PC-9 (cell line): ENCODE measurements around the gene NCOA3. TPM values are rescaled to one million over a fixed set of nuclear protein-coding genes. Genes with fewer than 3 reads are reported as not detected.

Experiments used
- BruUV-seq: library from RNA; stranded (reverse); fragments of 400-500 nt; replicated peaks from 2 replicates; lab custom pipeline; 2021; lab: Mats Ljungman, UMichigan
- CTCF ChIA-PET: fragments of 300-600 bp; sonication (Branson Sonifier 250); formaldehyde crosslinking; loops from one replicate; lab custom pipeline; 2022; ENCODE audit warnings: antibody characterized with exemption; lab: Charles Lee
- POLR2A ChIA-PET: fragments of 300-600 bp; sonication (Branson Sonifier 250); formaldehyde crosslinking; loops from one replicate; lab custom pipeline; 2022; ENCODE audit warnings: antibody characterized with exemption; ENCODE audit not compliant: unreplicated experiment; lab: Charles Lee
- DNase-seq, 2 experiments: peaks; one replicate each; pipeline versions ENCODE4 v3.0.0 to v3.0.0-alpha.2; 2015 to 2022; ENCODE audit warnings: mixed read lengths in 1 of 2
- H2AFZ ChIP-seq: fragments of 200-600 bp; sonication (generic); 2 replicates; pipeline ENCODE4 v1.8.1; 2017; ENCODE audit warnings: antibody characterized with exemption
- H3F3A ChIP-seq: fragments of 200-600 bp; sonication (generic); 2 replicates; pipeline ENCODE4 v1.8.1; 2017; ENCODE audit warnings: antibody characterized with exemption, mild to moderate bottlenecking, low read depth; ENCODE audit not compliant: insufficient read depth
- H3K27ac ChIP-seq: fragments of 200-600 bp; sonication (generic); 2 replicates; pipeline ENCODE4 v1.6.1; 2016; ENCODE audit warnings: mixed run types
- H3K27me3 ChIP-seq: fragments of 200-600 bp; sonication (generic); 2 replicates; pipeline ENCODE4 v1.6.1; 2016; ENCODE audit warnings: low read depth, mixed run types; ENCODE audit not compliant: insufficient read depth
- H3K36me3 ChIP-seq: fragments of 200-600 bp; sonication (generic); 2 replicates; pipeline ENCODE4 v1.6.1; 2016; ENCODE audit warnings: low read depth, mixed run types
- H3K4me1 ChIP-seq: fragments of 200-600 bp; sonication (generic); replicated peaks from 2 replicates; pipeline ENCODE4 v1.6.1; 2016; ENCODE audit warnings: mixed run types; ENCODE audit not compliant: insufficient read depth
- H3K4me2 ChIP-seq: fragments of 200-600 bp; sonication (generic); 2 replicates; pipeline ENCODE4 v1.6.1; 2017; ENCODE audit warnings: mixed run types
- H3K4me3 ChIP-seq: fragments of 200-600 bp; sonication (generic); 2 replicates; pipeline ENCODE4 v1.6.1; 2016; ENCODE audit warnings: mixed run types
- H3K79me2 ChIP-seq: fragments of 200-600 bp; sonication (generic); 2 replicates; pipeline ENCODE4 v1.6.1; 2017; ENCODE audit warnings: low read depth, mixed run types
- H3K9me2 ChIP-seq: fragments of 200-600 bp; sonication (generic); 2 replicates; pipeline ENCODE4 v1.8.1; 2017; ENCODE audit warnings: mild to moderate bottlenecking; ENCODE audit not compliant: insufficient read depth
- H3K9me3 ChIP-seq: fragments of 200-600 bp; sonication (generic); 2 replicates; pipeline ENCODE4 v1.8.1; 2016; ENCODE audit warnings: low read depth; ENCODE audit not compliant: insufficient read depth
- H4K20me1 ChIP-seq: fragments of 200-600 bp; sonication (generic); 2 replicates; pipeline ENCODE4 v1.8.1; 2017; ENCODE audit not compliant: insufficient read depth
- EZH2 ChIP-seq: fragments of 200-600 bp; sonication (generic); IDR thresholded peaks from 2 replicates; pipeline ENCODE4 v1.8.0; 2017; ENCODE audit warnings: antibody characterized with exemption, low read depth
- intact Hi-C: fragments of 100-400 bp; cut with micrococcal nuclease; formaldehyde crosslinking; loops from one replicate; pipeline ENCODE4 v1.10.0; 2022; ENCODE audit not compliant: unreplicated experiment
- total RNA-seq: library from RNA; stranded (reverse); gene quantifications from 2 replicates; pipeline ENCODE4 v1.2.3, GENCODE V29; 2021
- TF ChIP-seq, protein P1 (sequence below): fragments of 200-600 bp; sonication (generic); conservative IDR thresholded peaks from 2 replicates; pipeline ENCODE4 v1.6.1; 2017; ENCODE audit warnings: mixed run types, antibody characterized with exemption, mild to moderate bottlenecking, moderate library complexity

Gene NCOA3
- total RNA-seq, 1 experiment from 2014 or later: 78.0 TPM

DNA sequence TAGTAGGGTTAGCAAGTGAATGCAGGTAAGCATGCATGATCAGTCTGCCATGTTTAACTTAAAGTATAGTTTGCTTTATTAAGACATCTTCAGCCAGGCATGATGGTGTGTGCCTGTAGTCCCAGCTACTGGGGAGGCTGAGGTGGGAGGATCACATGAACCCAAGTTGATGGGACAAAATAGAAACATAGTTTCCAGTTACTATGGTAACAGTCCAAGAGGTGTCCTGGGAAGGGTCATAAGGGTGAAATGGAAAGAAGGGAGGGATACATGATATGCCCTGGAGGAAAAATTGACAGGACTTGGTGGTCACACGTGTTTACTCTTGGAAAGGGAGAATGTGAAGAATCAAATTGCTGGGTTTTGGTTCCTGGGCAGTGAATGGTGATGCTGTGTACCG, 143.9 kb downstream of the NCOA3 start:
- ChIA-PET CTCF (no interaction called here), POLR2A (no interaction called here)
- TF ChIP-seq EZH2: no peak
- TF ChIP-seq, protein P1, sequence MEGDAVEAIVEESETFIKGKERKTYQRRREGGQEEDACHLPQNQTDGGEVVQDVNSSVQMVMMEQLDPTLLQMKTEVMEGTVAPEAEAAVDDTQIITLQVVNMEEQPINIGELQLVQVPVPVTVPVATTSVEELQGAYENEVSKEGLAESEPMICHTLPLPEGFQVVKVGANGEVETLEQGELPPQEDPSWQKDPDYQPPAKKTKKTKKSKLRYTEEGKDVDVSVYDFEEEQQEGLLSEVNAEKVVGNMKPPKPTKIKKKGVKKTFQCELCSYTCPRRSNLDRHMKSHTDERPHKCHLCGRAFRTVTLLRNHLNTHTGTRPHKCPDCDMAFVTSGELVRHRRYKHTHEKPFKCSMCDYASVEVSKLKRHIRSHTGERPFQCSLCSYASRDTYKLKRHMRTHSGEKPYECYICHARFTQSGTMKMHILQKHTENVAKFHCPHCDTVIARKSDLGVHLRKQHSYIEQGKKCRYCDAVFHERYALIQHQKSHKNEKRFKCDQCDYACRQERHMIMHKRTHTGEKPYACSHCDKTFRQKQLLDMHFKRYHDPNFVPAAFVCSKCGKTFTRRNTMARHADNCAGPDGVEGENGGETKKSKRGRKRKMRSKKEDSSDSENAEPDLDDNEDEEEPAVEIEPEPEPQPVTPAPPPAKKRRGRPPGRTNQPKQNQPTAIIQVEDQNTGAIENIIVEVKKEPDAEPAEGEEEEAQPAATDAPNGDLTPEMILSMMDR: no peak
- Histone ChIP-seq H3K4me3 (no peak overlapping the region), H2AFZ (no peak overlapping the region), H3K27me3 (no peaks in the 10 kb centered on the region), H3K27ac (no peak overlapping the region), H3K79me2 (no peaks in the 10 kb centered on the region), H3F3A (peaks cover 76% of the 10 kb centered on the region), H4K20me1 (peaks cover 5% of the 10 kb centered on the region; the same call in 1 of the 2 replicates), H3K36me3 (peaks cover 46% of the 10 kb centered on the region), H3K9me3 (no peaks in the 10 kb centered on the region), H3K9me2 (no peaks in the 10 kb centered on the region), H3K4me1 (no peaks in the 10 kb centered on the region), H3K4me2 (no peak overlapping the region)
- intact Hi-C loops: no loop called here
- no peak for DNase-seq
- no TSS peak for BruUV-seq

DNA sequence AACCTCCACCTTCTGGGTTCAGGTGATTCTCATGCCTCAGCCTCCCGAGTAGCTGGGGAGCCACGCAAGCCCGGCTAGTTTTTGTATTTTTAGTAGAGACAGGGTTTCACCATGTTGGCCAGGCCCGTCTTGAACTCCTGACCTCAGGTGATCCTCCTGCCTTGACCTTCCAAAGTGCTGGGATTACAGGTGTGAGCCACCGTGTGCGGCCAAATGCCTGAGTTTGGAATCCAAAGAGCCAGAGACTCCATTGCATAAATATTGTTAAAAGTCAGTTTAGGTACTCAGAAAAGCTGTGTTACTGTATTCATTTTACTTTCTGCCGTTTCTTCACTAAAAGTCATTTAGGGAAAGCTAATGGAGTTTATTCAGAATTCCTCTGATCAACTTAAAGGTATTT, 146.3 kb downstream of the NCOA3 start:
- Histone ChIP-seq H3K4me1 (no peaks in the 10 kb centered on the region), H3F3A (peaks cover 87% of the 10 kb centered on the region), H3K9me3 (no peaks in the 10 kb centered on the region), H3K27me3 (no peaks in the 10 kb centered on the region), H2AFZ (no peak overlapping the region), H3K36me3 (peaks cover 49% of the 10 kb centered on the region), H3K9me2 (no peaks in the 10 kb centered on the region), H3K27ac (no peak overlapping the region), H3K79me2 (no peaks in the 10 kb centered on the region), H4K20me1 (peaks cover 18% of the 10 kb centered on the region), H3K4me3 (no peak overlapping the region), H3K4me2 (no peak overlapping the region)
- DNase-seq: no peak
- ChIA-PET CTCF (no interaction called here), POLR2A (no interaction called here)
- intact Hi-C loops: no loop called here
- BruUV-seq: no TSS peak
- TF ChIP-seq EZH2: no peak
- TF ChIP-seq, protein P1: no peak

DNA sequence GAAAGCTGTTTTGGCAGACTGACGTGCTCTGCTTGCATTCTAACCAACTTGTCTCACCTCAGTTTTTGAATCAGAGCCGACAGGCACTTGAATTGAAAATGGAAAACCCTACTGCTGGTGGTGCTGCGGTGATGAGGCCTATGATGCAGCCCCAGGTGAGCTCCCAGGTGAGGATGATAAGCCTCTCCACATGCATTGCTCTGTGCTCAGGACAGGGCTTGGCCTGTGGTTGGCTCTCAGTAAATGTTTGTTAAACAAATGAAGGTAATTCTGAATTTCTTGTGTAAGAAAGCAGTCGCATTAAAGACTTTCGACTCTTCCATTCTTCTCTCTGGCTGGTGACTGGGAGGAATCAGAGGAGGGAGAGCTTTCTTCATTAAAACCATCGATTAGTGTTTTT, 147.3 kb downstream of the NCOA3 start:
- Histone ChIP-seq H2AFZ (no peak overlapping the region), H3K4me2 (no peak overlapping the region), H3K27me3 (no peaks in the 10 kb centered on the region), H3K27ac (peak overlapping the region; percentile 24; the same call in 1 of the 2 replicates), H3K4me1 (no peaks in the 10 kb centered on the region), H3F3A (peaks cover 93% of the 10 kb centered on the region), H3K79me2 (no peaks in the 10 kb centered on the region), H3K36me3 (peaks cover 58% of the 10 kb centered on the region), H4K20me1 (peaks cover 21% of the 10 kb centered on the region), H3K4me3 (no peak overlapping the region), H3K9me3 (no peaks in the 10 kb centered on the region), H3K9me2 (no peaks in the 10 kb centered on the region)
- TF ChIP-seq, protein P1: no peak
- TF ChIP-seq EZH2: no peak
- POLR2A ChIA-PET: no interaction called here
- intact Hi-C loops: no loop called here
- CTCF ChIA-PET: no interaction called here
- no peak for DNase-seq
- no TSS peak for BruUV-seq
